ENCODE measurements around the gene SLC26A2. TPM values are rescaled to one million over a fixed set of nuclear protein-coding genes. Genes with fewer than 3 reads are reported as not detected.

SLC26A2 gene
- total and polyA plus RNA-seq, 5 experiments from 2014 or later = 2.5 to 16.9 (median 3.0) TPM

DNA sequence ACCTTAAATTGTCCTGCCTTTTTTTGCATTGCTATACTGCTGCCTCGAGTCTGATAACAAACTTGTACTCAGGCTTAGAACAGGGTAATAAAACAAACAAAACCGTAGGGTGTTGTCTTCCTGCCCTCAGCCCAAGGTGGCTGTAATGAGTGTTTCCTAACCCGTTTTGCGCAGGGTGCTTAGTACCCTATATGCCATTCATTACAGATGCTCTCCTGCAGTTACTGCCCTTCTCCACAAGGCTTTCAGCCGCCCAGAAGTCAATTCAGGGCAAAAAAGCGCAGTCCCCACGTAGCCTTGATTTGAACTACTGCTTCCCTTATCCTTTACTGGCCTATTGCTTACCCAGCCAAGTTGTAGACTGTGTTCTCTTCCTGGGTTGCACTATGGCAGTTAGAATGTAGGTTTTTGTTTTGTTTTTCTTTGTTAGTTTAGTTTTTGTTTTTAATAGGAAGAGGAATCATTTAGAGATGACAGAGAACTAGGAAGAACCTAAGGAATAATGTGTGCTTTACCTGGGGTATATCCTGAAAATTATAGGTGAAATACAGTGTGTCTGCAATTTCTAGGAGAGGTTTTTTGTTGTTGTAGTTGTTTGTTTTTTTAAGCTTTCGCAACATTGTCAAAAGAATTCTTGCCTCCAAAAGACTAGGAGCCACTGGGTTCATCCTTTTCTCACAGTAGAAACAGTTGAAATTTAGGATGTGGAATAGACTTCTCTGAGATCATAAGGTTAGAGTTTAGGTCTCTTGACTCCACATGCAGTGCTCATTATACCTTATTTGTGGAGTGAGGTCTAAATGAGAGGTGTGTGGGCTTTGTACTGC, 41.3 kb downstream of the SLC26A2 start:
- ATAC-seq (peak; percentile 63 to 74), DNase-seq (peak; percentile 26 to 72 (median 56))
- Mint-ChIP-seq H3K9me3 (no peaks in the 10 kb centered on the region), H3K27ac (peak overlapping the region; percentile 84 to 98 (median 94)), H3K4me3 (peak overlapping the region; percentile 75 to 98 (median 92)), H3K27me3 (no peaks in the 10 kb centered on the region), H3K4me1 (peaks cover 28 to 50% (median 44%) of the 10 kb centered on the region in 4 donors), H3K36me3 (peaks cover 0 to 35% (median 8%) of the 10 kb centered on the region in 3 donors)
- POLR2A ChIA-PET = interaction anchor here (0.6 to 1.8 kb wide), 5 partner anchors 10 to 1619 kb away, joined by 3 to 7 read pairs (median 3); partner anchors contain the start of gene RPS14

DNA sequence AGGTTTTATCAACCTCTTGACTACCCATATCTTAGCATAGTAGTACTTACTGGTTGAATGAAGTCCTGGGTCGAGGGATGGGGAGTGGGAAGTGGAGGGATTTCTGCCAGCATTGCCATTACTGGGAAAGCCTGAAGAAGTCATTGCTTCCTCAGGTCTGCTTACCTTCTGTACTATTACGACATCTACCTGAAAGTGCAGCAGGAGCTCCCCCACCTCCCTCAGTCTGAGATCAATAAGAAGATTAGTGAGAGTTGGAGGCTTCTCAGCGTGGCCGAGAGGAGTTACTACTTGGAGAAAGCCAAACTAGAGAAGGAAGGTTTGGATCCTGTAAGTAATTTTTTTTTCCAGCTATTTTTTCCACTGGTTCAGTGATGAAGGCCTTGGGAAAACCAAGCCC, 45.8 kb downstream of the SLC26A2 start:
- DNase-seq (no peak), ATAC-seq (no peak)
- POLR2A ChIA-PET = no interaction called here
- H3K27ac Mint-ChIP-seq = peak overlapping the region in 2 of 10 donors; percentile 10 to 63
- H3K4me1 Mint-ChIP-seq = peaks cover 14 to 49% (median 33%) of the 10 kb centered on the region in 4 donors
- no peaks in the 10 kb centered on the region for H3K9me3 Mint-ChIP-seq
- H3K4me3 Mint-ChIP-seq = no peak overlapping the region
- H3K36me3 Mint-ChIP-seq = peaks cover 0 to 74% (median 13%) of the 10 kb centered on the region in 3 donors
- no peaks in the 10 kb centered on the region for H3K27me3 Mint-ChIP-seq

DNA sequence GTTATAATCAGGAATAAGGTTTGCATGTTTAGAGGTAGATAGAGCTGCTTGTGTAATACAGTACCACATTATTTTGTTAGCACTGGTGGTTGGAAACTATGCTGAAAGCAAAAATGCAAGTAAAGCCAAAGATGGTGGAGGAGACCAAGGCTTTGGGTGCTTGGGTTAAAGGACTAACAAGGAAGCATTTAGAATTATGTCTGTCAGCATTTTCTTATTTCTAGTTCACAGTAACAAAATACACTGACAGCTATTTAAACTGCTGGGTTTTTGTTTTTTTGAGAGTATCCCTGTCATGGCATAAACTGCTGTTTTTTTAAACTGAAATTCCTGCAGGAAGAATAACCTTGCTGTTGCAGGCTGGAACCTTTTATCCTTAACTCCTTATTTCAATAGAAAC, 46.5 kb downstream of the SLC26A2 start:
- H3K27me3 Mint-ChIP-seq = no peaks in the 10 kb centered on the region
- ATAC-seq (no peak), DNase-seq (no peak)
- H3K36me3 Mint-ChIP-seq = peaks cover 2 to 82% (median 15%) of the 10 kb centered on the region in 3 donors
- no peak overlapping the region for H3K4me3 Mint-ChIP-seq
- no peak overlapping the region for H3K27ac Mint-ChIP-seq
- POLR2A ChIA-PET = no interaction called here
- peaks cover 10 to 43% (median 28%) of the 10 kb centered on the region in 4 donors for H3K4me1 Mint-ChIP-seq
- H3K9me3 Mint-ChIP-seq = no peaks in the 10 kb centered on the region

DNA sequence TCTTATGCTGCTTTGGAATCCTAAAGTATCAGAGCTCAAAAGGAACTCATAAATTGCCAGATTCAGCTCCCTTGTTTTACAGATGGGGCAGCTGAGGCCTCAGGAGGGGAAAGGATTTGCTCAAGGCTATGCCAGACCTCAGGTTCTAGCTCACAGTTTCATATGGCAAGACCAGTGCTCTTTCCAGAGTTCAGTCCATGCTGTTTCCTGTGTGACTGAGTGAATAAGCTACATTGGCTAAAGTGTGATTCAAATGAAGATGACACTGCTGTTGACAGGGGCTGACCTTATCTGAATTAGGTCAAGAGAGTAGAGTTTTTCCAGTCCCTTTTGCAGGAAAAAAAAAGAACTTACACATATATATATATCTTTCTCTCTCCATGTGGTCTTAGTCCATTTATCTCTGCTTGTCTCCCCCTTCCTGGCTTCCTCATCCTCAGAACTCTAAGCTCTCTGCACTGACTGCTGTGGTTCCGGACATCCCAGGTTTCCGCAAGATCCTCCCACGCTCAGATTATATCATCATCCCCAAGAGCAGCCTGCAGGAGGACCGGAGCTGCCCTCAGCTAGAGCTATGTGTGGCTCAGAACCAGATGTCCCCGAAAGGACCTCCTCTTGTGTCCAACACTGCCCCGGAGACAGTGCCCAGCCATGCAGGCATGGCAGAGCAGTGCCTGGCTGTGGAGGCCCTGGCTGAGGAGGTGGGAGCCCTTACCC, 49.3 kb downstream of the SLC26A2 start:
- H3K4me1 Mint-ChIP-seq = peaks cover 3 to 24% (median 14%) of the 10 kb centered on the region in 4 donors
- H3K9me3 Mint-ChIP-seq = no peaks in the 10 kb centered on the region
- POLR2A ChIA-PET = interaction anchor here (0.9 kb wide), 1 partner anchor 10 kb away, joined by 3 read pairs; the partner anchor contains the start of gene TIGD6
- H3K27ac Mint-ChIP-seq = peak overlapping the region in 1 of 10 donors; percentile 20
- no peak for ATAC-seq
- no peak for DNase-seq
- H3K4me3 Mint-ChIP-seq = no peak overlapping the region
- no peaks in the 10 kb centered on the region for H3K27me3 Mint-ChIP-seq
- H3K36me3 Mint-ChIP-seq = peaks cover 16 to 94% (median 36%) of the 10 kb centered on the region in 3 donors

DNA sequence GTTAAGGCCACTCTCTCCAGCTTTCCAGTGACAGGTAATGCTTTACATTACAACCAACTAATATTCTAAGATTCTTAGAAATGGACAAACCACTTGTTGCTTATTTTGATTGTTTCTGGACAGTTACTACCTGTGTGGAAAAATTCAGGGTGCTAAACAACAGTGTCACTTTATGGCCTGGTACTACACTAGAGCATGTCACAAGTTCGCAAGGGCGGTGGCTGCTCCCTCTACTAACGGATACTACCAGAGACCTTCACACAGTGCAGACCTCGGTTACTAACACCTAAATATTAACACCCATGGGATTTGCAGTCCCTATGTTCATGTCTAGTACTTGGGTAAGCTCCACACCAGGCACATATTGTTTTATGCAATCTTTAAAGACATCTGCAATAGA, 53.4 kb downstream of the SLC26A2 start:
- ATAC-seq (no peak), DNase-seq (no peak)
- Mint-ChIP-seq H3K36me3 (peaks cover 27 to 96% (median 54%) of the 10 kb centered on the region in 3 donors), H3K9me3 (peaks cover 0 to 12% (median 0%) of the 10 kb centered on the region in 9 donors), H3K4me3 (no peak overlapping the region), H3K27ac (no peak overlapping the region), H3K27me3 (no peaks in the 10 kb centered on the region), H3K4me1 (peaks cover 2 to 8% (median 5%) of the 10 kb centered on the region in 4 donors)
- POLR2A ChIA-PET = no interaction called here

DNA sequence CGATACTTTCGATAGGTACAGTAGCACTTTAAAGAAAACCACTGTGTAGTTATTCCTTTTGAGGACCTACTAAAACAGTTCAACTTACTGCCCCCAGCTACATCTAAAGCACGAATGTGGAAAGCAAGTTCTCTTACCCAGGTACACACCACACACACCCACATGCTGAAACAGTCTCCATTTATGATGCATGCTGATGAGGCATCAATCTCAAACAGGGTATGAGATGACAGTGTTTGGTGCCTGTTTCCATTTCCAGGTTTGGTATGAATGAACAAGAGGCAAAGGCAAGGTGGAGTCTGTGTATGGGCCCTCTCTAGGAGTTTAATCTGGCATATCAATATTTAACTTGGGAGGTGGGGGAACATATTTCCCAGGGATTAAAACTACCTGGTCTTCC, 53.9 kb downstream of the SLC26A2 start:
- POLR2A ChIA-PET = no interaction called here
- H3K4me3 Mint-ChIP-seq = no peak overlapping the region

GRCh38 chr5:150015415-150015814, 54.9 kb downstream of the SLC26A2 start:
- POLR2A ChIA-PET = no interaction called here

More for the DNA sequence above, 53.9 kb downstream of the SLC26A2 start:
- Mint-ChIP-seq H3K4me1 (peaks cover 2 to 8% (median 5%) of the 10 kb centered on the region in 4 donors), H3K36me3 (peaks cover 32 to 98% (median 58%) of the 10 kb centered on the region in 3 donors), H3K27me3 (no peaks in the 10 kb centered on the region), H3K9me3 (peaks cover 0 to 12% (median 0%) of the 10 kb centered on the region in 9 donors), H3K27ac (peak overlapping the region in 2 of 10 donors; percentile 25 to 44)
- DNase-seq = no peak
- no peak for ATAC-seq

DNA sequence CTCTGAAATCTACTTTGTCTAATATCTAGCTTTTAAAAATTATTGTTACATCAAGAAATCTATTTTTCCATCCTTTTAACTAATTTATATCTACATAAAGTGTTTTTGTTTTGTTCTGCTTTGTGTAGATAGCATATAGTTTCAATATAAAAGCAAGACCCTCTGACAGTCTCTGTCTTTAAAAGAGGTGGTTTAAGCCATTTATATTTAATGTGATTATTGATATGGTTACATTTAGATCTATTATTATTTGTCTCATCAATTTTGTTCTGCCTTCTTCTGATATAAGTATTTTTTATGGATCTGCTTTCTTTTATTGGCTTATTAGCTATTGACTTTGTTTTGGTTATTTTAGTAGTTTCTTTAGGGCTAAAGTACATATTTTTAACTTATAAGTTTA, 56.0 kb downstream of the SLC26A2 start:
- POLR2A ChIA-PET = interaction anchor here (0.6 to 0.8 kb wide), 3 partner anchors 11 to 319 kb away, joined by 3 to 6 read pairs (median 6); no protein-coding TSS in a partner anchor
- peaks cover 0 to 12% (median 0%) of the 10 kb centered on the region in 9 donors for H3K9me3 Mint-ChIP-seq
- ATAC-seq (no peak), DNase-seq (no peak)
- peaks cover 32 to 98% (median 59%) of the 10 kb centered on the region in 3 donors for H3K36me3 Mint-ChIP-seq
- peaks cover 0 to 8% (median 4%) of the 10 kb centered on the region in 4 donors for H3K4me1 Mint-ChIP-seq
- no peak overlapping the region for H3K4me3 Mint-ChIP-seq
- no peak overlapping the region for H3K27ac Mint-ChIP-seq
- no peaks in the 10 kb centered on the region for H3K27me3 Mint-ChIP-seq

More at GRCh38 chr5:150015415-150015814, 54.9 kb downstream of the SLC26A2 start:
- H3K4me1 Mint-ChIP-seq = peaks cover 0 to 9% (median 6%) of the 10 kb centered on the region in 4 donors
- no peaks in the 10 kb centered on the region for H3K27me3 Mint-ChIP-seq
- peaks cover 32 to 98% (median 58%) of the 10 kb centered on the region in 3 donors for H3K36me3 Mint-ChIP-seq
- ATAC-seq (no peak), DNase-seq (no peak)
- no peak overlapping the region for H3K4me3 Mint-ChIP-seq
- H3K9me3 Mint-ChIP-seq = peaks cover 0 to 12% (median 0%) of the 10 kb centered on the region in 9 donors
- no peak overlapping the region for H3K27ac Mint-ChIP-seq

GRCh38 chr5:150017226-150018005, 56.9 kb downstream of the SLC26A2 start:
- H3K4me3 Mint-ChIP-seq = no peak overlapping the region
- H3K36me3 Mint-ChIP-seq = peaks cover 26 to 98% (median 55%) of the 10 kb centered on the region in 3 donors
- ATAC-seq = no peak
- no peak for DNase-seq
- no peaks in the 10 kb centered on the region for H3K27me3 Mint-ChIP-seq
- H3K27ac Mint-ChIP-seq = no peak overlapping the region
- peaks cover 0 to 12% (median 0%) of the 10 kb centered on the region in 9 donors for H3K9me3 Mint-ChIP-seq
- POLR2A ChIA-PET = no interaction called here
- H3K4me1 Mint-ChIP-seq = peaks cover 0 to 6% (median 3%) of the 10 kb centered on the region in 4 donors

GRCh38 chr5:150020249-150020648, 59.7 kb downstream of the SLC26A2 start:
- peaks cover 0 to 6% (median 2%) of the 10 kb centered on the region in 4 donors for H3K4me1 Mint-ChIP-seq
- ATAC-seq = no peak
- no peak overlapping the region for H3K4me3 Mint-ChIP-seq
- H3K27ac Mint-ChIP-seq = peak overlapping the region in 2 of 10 donors; percentile 31 to 37
- no peak for DNase-seq
- peaks cover 0 to 12% (median 0%) of the 10 kb centered on the region in 9 donors for H3K9me3 Mint-ChIP-seq
- POLR2A ChIA-PET = no interaction called here
- peaks cover 15 to 94% (median 35%) of the 10 kb centered on the region in 3 donors for H3K36me3 Mint-ChIP-seq
- no peaks in the 10 kb centered on the region for H3K27me3 Mint-ChIP-seq

GRCh38 chr5:150021491-150022157, 61.1 kb downstream of the SLC26A2 start:
- Mint-ChIP-seq H3K4me3 (no peak overlapping the region), H3K9me3 (peaks cover 0 to under 1% (median 0%) of the 10 kb centered on the region in 9 donors), H3K27me3 (no peaks in the 10 kb centered on the region), H3K4me1 (peaks cover 0 to 6% (median 2%) of the 10 kb centered on the region in 4 donors), H3K27ac (peak overlapping the region in 4 of 10 donors; percentile 51 to 62 (median 54)), H3K36me3 (peaks cover 6 to 94% (median 28%) of the 10 kb centered on the region in 3 donors)
- POLR2A ChIA-PET = no interaction called here
- DNase-seq = no peak
- no peak for ATAC-seq
